ENCODE results near the gene KBTBD2.
"Not testable (repeated sequence)": the region's sequence is repeated elsewhere in the genome, so short reads cannot be mapped to it uniquely, and the experiment has no call there.

Gene KBTBD2

DNA sequence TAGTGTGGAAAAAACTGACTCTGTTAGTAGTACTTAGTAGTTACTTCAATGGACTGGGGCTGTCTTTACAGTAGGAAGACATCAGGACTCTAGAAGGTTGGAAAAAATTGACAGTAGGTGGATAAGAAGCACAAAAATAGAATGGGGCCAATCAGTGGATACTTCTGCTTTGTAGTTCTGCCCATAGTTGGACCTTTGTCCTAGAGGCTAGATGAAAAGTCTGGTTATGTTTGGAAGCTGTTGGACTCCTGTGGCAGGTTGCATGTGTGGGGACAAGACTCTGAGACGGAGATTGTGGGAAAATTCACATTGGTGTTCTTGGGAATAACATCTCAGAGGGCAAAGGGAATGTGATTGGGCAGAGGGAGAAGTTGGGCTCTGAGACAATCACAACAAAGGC, 18.6 kb upstream of the KBTBD2 start:
- no peak overlapping the region for H3K27ac Mint-ChIP-seq
- no peak overlapping the region for H3K4me3 Mint-ChIP-seq
- ATAC-seq (replicated peaks) = no peak
- H3K36me3 Mint-ChIP-seq = peaks cover 8 to 18% of the 10 kb centered on the region in 2 donors
- no peak for DNase-seq
- H3K9me3 Mint-ChIP-seq = no peaks in the 10 kb centered on the region
- H3K4me1 Mint-ChIP-seq = no peaks in the 10 kb centered on the region
- no peaks in the 10 kb centered on the region for H3K27me3 Mint-ChIP-seq

DNA sequence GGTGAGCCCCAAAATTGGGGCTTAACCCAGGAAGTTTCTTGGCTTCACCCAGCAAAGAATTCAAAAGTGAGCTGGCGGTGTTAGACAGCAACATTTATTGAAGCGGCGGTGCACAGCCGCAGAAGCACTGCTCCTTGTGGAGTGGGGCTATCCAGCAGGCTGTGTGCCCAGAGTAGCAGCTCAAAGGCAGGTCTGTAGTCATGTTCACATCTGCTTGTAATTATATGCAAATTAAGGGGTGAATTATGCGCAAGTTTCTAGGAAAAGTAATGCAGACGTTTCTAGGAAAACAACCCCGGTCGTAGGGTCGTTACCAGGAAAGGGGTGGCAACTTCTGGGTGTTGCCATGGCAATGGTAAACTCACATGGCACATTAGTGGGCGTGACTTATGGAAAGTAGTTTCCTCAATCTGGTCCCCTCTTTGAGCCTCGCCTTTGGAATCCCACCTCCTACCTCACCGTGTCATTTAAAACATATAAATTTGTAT, 13.7 kb upstream of the KBTBD2 start:
- Mint-ChIP-seq H3K27me3 (peaks cover 6% of the 10 kb centered on the region in 2 donors), H3K27ac (peak overlapping the region; percentile 59)

DNA sequence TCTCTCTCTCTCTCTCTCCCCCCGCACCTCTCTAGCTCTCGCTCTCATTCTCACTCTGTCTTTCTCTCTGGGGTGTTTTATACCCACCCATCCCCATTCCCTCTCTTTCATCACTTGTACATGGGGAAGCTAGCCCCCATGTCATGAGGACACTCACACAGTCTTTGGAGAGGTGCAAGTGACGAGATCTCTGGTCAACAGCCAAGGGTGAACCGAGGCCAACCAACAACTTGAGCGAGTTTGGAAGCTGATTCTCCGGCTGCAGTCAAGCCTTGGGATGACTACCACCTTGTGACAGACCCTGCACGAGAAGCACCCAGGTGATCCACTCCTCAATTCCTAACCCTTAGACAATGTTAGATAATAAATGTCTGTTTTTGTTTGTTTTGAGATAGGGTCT, 10.1 kb upstream of the KBTBD2 start:
- ATAC-seq (replicated peaks) (no peak), DNase-seq (no peak)
- H3K9me3 Mint-ChIP-seq = no peaks in the 10 kb centered on the region
- no peak overlapping the region for H3K27ac Mint-ChIP-seq
- peaks cover 6 to 12% of the 10 kb centered on the region in 2 donors for H3K27me3 Mint-ChIP-seq
- H3K36me3 Mint-ChIP-seq = no peaks in the 10 kb centered on the region
- H3K4me3 Mint-ChIP-seq = no peak overlapping the region
- peaks cover 0 to 5% of the 10 kb centered on the region in 2 donors for H3K4me1 Mint-ChIP-seq

More for the DNA sequence above, 13.7 kb upstream of the KBTBD2 start:
- ATAC-seq (replicated peaks) (peak; percentile 88 to 89), DNase-seq (peak; percentile 56)
- Mint-ChIP-seq H3K36me3 (no peaks in the 10 kb centered on the region), H3K4me1 (no peaks in the 10 kb centered on the region), H3K4me3 (peak overlapping the region; percentile 73 to 74), H3K9me3 (no peaks in the 10 kb centered on the region)

DNA sequence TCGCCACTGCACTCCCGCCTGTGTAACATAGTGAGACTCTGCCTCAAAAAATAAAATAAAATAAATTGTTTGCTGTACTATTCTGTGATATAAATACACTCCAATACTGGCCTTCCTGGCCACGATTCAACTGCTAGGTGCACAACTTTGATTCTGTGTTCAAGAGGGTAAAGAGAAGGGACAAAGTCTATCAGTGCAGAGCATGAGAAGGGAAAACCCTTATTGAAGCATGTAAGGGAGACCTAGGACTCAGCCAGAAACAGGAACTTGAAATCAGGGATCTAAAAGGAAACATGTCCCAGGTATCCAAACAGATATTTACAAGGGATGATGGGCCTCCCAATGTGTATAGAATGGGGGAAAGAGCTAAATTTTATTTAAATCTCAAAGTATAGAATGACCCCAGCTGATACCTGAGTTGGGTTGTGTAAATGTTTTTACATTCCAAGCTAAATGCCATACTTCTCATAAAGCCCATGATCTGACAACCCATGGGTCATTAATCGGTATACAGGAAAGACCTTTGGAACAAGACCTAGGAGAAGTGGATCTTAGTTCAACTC, 9.0 kb upstream of the KBTBD2 start:
- no peak for ATAC-seq (replicated peaks)
- H3K27me3 Mint-ChIP-seq = peaks cover 6 to 12% of the 10 kb centered on the region in 2 donors
- no peaks in the 10 kb centered on the region for H3K9me3 Mint-ChIP-seq
- peaks cover 0 to 5% of the 10 kb centered on the region in 2 donors for H3K4me1 Mint-ChIP-seq
- H3K4me3 Mint-ChIP-seq = no peak overlapping the region
- H3K36me3 Mint-ChIP-seq = no peaks in the 10 kb centered on the region
- H3K27ac Mint-ChIP-seq = no peak overlapping the region
- DNase-seq = no peak

DNA sequence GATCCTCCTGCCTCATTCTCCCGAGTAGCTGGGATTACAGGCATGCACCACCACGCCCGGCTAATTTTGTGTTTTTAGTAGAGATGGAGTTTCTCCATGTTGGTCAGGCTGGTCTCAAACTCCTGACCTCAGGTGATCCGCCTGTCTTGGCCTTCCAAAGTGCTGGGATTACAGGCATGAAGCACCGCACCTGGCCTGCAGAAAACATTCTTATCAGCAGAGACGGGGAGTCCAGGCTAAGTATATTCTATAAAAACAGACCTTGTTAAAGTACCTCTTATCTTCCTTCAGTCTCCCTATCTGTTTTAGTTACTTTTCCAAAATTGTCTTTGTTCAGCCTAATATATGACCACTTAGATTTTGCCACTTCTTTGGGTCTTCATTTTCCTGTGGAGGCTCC, 5.8 kb upstream of the KBTBD2 start:
- Mint-ChIP-seq H3K4me1 (peaks cover 11 to 18% of the 10 kb centered on the region in 2 donors), H3K27me3 (peaks cover 6 to 12% of the 10 kb centered on the region in 2 donors)
- not testable (repeated sequence) for H3K27ac Mint-ChIP-seq; H3K9me3 Mint-ChIP-seq; ATAC-seq (replicated peaks); H3K36me3 Mint-ChIP-seq; DNase-seq; H3K4me3 Mint-ChIP-seq

DNA sequence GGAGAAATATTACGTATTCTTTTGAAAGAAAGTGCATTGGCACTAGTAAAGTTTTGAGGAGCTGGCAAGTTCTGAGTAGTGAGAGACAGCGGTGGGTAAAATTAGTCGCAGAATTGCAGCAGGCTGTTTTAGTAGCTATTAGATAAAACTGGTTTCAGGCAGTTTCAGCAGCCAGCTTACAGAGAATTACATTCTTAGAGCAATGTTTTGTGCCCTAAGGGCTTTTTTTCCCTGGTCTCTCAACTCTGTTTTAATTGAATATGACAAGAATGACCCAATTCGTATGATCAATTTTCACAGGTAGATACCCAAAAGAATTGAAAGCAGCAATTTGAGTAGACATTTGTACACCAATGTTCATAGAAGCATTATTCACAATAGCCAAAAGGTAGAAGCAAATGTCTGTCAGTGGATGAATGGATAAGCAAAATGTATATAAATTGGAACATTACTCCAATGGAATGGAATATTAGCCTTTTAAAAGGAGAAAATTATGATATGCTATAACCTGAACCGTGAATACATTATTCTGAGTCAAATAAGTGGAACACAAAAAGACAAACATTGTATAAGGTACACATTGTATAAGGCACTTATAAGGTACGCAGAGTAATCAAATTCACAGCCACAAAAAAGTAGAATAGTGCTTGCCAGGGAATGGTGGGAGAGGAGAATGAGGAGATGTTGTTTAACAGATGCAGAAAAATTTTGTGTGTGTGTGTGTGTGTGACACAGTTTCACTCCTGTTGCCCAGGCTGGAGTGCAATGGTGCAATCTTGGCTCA, 5.2 kb upstream of the KBTBD2 start:
- H3K9me3 Mint-ChIP-seq = no peaks in the 10 kb centered on the region
- H3K4me1 Mint-ChIP-seq = peaks cover 14 to 22% of the 10 kb centered on the region in 2 donors
- H3K4me3 Mint-ChIP-seq = no peak overlapping the region
- no peaks in the 10 kb centered on the region for H3K36me3 Mint-ChIP-seq
- ATAC-seq (replicated peaks) = no peak
- H3K27ac Mint-ChIP-seq = no peak overlapping the region
- peaks cover 5 to 11% of the 10 kb centered on the region in 2 donors for H3K27me3 Mint-ChIP-seq
- DNase-seq = no peak

DNA sequence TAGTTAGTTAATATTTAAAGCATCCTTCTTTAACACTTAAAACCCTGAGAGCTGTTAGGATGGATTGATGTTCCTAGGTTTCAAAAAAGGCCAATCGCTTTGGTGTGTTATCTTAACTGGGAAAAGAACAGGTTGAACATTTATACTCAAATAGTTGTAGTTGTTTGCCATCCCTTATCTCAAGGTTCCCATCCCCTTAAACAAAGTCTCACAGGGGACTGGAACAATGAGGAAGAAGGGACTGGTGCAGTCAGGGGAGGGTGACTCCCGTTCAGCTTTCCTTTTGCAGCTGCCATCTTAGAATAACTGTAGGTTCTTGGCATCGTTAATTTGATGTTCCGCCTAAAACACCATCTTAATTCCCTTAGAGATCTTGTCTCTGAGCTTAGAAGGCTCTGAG, 2.6 kb upstream of the KBTBD2 start:
- ATAC-seq (replicated peaks) (no peak), DNase-seq (no peak)
- Mint-ChIP-seq H3K36me3 (no peaks in the 10 kb centered on the region), H3K27ac (no peak overlapping the region), H3K4me3 (no peak overlapping the region), H3K27me3 (peaks cover 0 to 6% of the 10 kb centered on the region in 2 donors), H3K9me3 (no peaks in the 10 kb centered on the region), H3K4me1 (peaks cover 21 to 26% of the 10 kb centered on the region in 2 donors)

DNA sequence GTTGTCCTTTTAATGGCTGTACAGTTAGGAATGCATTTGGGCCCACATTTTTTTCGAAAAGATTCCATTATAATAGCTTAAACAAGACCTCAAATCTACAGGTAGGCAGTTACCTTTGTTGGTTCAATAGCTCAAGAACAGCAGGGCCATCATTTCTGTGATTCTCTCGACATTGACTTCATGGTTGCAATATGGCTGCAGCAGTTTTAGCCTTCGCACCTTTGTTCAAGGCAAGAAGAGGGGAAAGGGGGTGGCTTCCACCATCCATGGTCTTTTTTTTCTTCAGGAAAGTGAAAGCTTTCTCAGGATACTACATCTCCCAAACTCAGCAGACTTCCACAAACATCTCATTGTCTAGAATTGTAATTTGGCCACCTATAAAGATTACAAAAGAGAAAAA, 2.2 kb upstream of the KBTBD2 start:
- no peak for ATAC-seq (replicated peaks)
- Mint-ChIP-seq H3K27ac (no peak overlapping the region), H3K4me1 (peaks cover 21 to 29% of the 10 kb centered on the region in 2 donors), H3K4me3 (no peak overlapping the region), H3K27me3 (peaks cover 0 to 6% of the 10 kb centered on the region in 2 donors), H3K36me3 (peaks cover 0 to under 1% of the 10 kb centered on the region in 2 donors), H3K9me3 (no peaks in the 10 kb centered on the region)
- DNase-seq = no peak

DNA sequence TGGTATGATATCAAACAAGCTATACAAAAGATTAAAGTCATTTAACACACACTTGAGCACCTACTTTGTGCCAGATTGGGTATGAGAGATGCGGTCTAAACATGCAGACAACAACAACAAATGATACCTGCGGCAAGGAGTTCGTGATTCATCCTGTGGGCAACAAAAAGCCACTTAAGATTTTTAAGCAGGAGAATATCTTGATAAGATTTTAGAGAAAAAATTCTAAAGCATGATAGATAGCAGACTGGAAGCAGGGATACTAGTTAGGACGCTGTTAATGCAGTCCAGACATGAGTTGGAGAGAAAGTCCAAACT, 1.6 kb upstream of the KBTBD2 start:
- Mint-ChIP-seq H3K4me1 (peaks cover 21 to 35% of the 10 kb centered on the region in 2 donors), H3K4me3 (peak overlapping the region; percentile 93 to 94)

DNA sequence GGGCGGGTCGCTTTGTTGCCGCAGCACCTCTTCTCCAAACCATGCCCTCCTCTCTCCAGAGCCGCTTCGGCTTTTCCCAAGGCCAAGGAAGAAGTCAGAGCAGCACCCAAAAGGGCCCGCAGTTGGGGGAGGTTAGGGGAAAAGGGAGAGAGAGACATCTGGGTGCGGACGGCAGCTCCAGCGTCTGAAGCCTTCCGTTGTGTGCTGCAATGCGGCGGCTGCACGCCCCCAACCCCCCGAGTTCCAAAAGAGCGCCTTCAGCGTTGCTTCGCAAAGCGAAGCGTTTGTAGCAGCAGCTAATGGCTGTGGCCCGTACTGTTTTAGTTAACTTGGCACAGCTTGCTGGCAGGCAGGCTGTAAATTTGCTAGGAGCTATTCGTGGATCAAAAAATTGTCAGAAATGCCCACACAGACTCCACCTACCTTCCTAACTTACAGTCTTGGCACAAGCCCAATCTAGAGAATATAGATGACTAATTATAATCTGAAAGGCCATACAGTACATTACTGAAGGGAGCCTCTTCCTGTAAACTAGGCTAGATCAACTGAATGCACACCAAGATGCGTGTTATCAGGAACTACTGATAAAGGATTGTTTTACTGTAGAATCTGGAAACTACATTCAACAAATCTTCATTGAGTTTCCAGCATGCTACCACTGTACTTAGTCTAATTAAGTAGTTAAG, 1.1 kb upstream of the KBTBD2 start:
- Mint-ChIP-seq H3K4me3 (peak overlapping the region; percentile 93 to 94), H3K36me3 (peaks cover 2 to 3% of the 10 kb centered on the region in 2 donors), H3K27me3 (peaks cover 0 to 6% of the 10 kb centered on the region in 2 donors), H3K4me1 (peaks cover 21 to 39% of the 10 kb centered on the region in 2 donors), H3K27ac (peak overlapping the region; percentile 99), H3K9me3 (no peaks in the 10 kb centered on the region)
- ATAC-seq (replicated peaks) (peak; percentile 28 to 44), DNase-seq (peak; percentile 43)

More for the DNA sequence above, 1.6 kb upstream of the KBTBD2 start:
- H3K36me3 Mint-ChIP-seq = peaks cover 2 to 3% of the 10 kb centered on the region in 2 donors
- ATAC-seq (replicated peaks) (no peak), DNase-seq (no peak)
- peaks cover 0 to 6% of the 10 kb centered on the region in 2 donors for H3K27me3 Mint-ChIP-seq
- H3K9me3 Mint-ChIP-seq = no peaks in the 10 kb centered on the region
- peak overlapping the region; percentile 99 for H3K27ac Mint-ChIP-seq

DNA sequence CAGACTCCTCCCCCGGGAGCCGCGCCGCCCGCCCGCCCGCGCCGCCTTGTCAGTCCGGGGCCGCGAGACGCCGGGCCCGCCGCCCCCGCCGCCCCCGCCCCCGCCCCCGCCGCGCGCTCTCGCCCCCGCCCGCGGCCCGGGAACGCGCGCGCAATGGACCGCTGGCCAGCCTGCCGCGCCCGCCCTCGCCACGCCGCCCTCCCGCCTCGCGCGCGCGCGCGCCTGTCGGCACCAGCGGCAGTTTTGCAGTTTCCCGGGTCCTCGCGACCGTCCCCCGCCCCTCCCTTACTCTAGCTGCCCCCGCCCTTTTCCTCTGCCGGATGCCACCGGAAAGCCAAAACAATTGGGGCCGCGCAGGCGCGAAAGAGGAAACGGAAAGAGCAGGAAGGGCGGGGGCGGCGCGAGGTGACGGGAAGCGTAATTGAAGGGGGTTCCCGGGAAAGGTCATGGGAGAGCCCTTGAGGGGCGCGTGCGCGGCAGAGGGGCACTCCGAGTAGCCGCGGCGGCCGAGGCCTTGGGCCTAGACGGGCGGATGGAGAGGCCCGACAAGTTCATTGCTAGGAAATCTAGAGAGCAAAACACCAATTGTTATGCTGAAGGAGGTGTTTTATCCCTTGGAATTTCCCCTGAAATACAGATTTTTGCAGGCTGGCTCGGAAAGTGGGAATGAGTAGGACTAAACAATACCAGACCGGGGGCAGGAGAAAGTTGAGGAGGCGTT, 400 bp upstream of the KBTBD2 start:
- Mint-ChIP-seq H3K4me3 (peak overlapping the region; percentile 93 to 94), H3K9me3 (no peaks in the 10 kb centered on the region), H3K27me3 (peaks cover 0 to 3% of the 10 kb centered on the region in 2 donors), H3K27ac (peak overlapping the region; percentile 99), H3K4me1 (peaks cover 22 to 42% of the 10 kb centered on the region in 2 donors), H3K36me3 (peaks cover 2 to 5% of the 10 kb centered on the region in 2 donors)
- ATAC-seq (replicated peaks) (peak; percentile 75 to 78), DNase-seq (peak; percentile 99)

DNA sequence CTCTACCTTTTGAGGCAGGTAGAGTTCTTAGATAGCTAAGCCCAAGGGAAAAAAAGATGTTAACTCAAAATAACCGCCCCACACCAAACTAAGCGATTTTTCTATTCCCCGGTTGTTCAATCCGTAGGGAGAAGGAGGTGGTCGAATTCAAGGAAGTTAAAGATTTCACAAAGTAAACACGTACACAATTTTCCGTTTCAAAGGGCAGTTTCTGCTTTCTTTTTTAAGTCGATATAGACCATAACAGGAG, 842 bp downstream of the KBTBD2 start:
- H3K27ac Mint-ChIP-seq = peak overlapping the region; percentile 99

DNA sequence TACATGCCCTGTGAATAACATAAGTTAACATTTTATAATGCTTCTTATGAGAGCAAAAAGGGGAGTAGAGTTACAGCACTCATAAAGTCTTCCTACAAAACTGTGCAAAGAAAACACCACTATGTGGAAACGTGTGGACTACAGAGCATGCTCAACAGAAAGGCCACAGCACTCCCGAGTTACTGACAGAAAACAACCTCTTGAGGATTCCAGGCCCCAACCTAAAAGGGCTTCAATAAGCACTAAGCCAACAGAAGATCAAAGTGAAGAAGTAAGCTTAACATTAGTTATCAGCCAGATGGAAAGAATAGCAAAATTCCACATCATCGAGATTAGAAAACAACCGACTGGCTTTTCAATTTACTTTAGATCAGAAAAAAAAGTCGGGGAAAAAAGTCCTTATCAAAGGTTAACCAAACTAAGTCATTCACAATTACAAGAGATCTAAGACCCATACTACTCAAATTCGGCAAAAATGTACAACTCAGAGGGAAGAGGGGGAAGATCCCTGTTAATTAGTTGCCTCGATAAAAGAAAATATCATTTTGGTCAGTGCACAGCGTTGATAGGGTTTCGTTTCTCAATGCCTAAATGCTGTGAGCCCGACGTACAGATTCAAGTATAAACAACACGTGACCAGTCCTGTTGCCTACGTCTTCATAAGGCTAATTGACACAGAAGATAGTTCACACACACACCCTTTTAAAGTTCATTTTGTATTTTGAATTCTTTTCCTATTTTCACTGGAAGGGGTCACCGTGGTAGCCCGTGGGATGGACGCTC, 1.4 kb downstream of the KBTBD2 start:
- peaks cover 4 to 7% of the 10 kb centered on the region in 2 donors for H3K36me3 Mint-ChIP-seq
- peak overlapping the region; percentile 94 to 95 for H3K4me3 Mint-ChIP-seq
- H3K4me1 Mint-ChIP-seq = peaks cover 25 to 58% of the 10 kb centered on the region in 2 donors
- H3K27me3 Mint-ChIP-seq = no peaks in the 10 kb centered on the region
- peak; percentile 32 for DNase-seq
- ATAC-seq (replicated peaks) = peak; percentile 50 to 54
- peak overlapping the region; percentile 99 for H3K27ac Mint-ChIP-seq
- H3K9me3 Mint-ChIP-seq = no peaks in the 10 kb centered on the region

More for the DNA sequence above, 842 bp downstream of the KBTBD2 start:
- H3K4me1 Mint-ChIP-seq = peaks cover 25 to 53% of the 10 kb centered on the region in 2 donors
- peak overlapping the region; percentile 94 to 95 for H3K4me3 Mint-ChIP-seq
- ATAC-seq (replicated peaks) (no peak), DNase-seq (peak; percentile 2)
- H3K36me3 Mint-ChIP-seq = peaks cover 2 to 7% of the 10 kb centered on the region in 2 donors
- no peaks in the 10 kb centered on the region for H3K27me3 Mint-ChIP-seq
- H3K9me3 Mint-ChIP-seq = no peaks in the 10 kb centered on the region

Measured in stimulated activated naive B cell treated with anti-CD40 and anti-IgM and Interleukin-4, amounts not matched to agents 10 μg/mL and 1 μg/mL and 100 μg/mL, for 72 hours (primary cell).